ENCODE measurements around the gene ZBTB37.

DNA sequence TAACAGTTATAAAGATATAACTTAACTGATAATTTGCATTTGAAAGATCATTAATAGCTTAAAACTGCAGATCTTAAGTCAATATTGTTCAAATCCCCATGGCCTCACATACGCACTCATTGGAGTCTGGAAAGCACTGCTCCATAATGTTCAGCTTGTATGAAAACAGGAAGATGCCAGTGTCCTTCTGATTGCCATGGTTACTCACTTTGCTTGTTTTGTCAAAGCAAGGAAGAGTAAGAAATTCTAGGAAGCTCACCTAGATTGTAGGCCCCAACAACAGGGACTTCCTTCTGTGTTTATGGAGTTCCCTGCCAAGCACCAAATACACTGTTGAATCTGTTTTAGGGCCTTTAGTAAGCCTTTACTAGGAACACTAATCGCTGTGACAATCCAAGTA lies 11.3 kb upstream of the ZBTB37 start:
- TF ChIP-seq, protein P1, sequence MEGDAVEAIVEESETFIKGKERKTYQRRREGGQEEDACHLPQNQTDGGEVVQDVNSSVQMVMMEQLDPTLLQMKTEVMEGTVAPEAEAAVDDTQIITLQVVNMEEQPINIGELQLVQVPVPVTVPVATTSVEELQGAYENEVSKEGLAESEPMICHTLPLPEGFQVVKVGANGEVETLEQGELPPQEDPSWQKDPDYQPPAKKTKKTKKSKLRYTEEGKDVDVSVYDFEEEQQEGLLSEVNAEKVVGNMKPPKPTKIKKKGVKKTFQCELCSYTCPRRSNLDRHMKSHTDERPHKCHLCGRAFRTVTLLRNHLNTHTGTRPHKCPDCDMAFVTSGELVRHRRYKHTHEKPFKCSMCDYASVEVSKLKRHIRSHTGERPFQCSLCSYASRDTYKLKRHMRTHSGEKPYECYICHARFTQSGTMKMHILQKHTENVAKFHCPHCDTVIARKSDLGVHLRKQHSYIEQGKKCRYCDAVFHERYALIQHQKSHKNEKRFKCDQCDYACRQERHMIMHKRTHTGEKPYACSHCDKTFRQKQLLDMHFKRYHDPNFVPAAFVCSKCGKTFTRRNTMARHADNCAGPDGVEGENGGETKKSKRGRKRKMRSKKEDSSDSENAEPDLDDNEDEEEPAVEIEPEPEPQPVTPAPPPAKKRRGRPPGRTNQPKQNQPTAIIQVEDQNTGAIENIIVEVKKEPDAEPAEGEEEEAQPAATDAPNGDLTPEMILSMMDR (IDR thresholded peaks at IDR 0.05) = no peak
- no peak for TF ChIP-seq POLR2A (IDR thresholded peaks at IDR 0.05)
